K562 (cell line): ENCODE data around the gene GP1BA. TPM values are rescaled to one million over a fixed set of nuclear protein-coding genes. Genes with fewer than 3 reads are reported as not detected.

Experiments
- ATAC-seq: fragments of 200-7000 bp; cut with Tn5 transposase; 3 replicates; pipeline ENCODE4 v1.9.1; 2020; ENCODE audit warnings: moderate library complexity
- BruUV-seq: library from RNA; stranded (reverse); fragments of 400-500 nt; replicated peaks from 2 replicates; lab custom pipeline; 2021; lab: Mats Ljungman, UMichigan
- CTCF ChIA-PET: fragments of 300-600 bp; formaldehyde crosslinking; extraction: SDS; loops from one replicate; lab custom pipeline; 2021; ENCODE audit warnings: low intra/inter-chr PET ratio; lab: Yijun Ruan, JAX
- POLR2A ChIA-PET: fragments of 300-600, 350-650 bp; sonication (Branson Sonifier 250); formaldehyde crosslinking; extraction: SDS; loops from one replicate; lab custom pipeline; 2021; ENCODE audit warnings: antibody characterized with exemption, inconsistent platforms; lab: Yijun Ruan, JAX
- DNase-seq, 4 experiments: peaks; one replicate each; pipeline versions ENCODE4 v3.0.0 to v3.0.0-alpha.2; 2011 to 2018; ENCODE audit warnings: low spot score in 3 of 4, mixed read lengths in 3 of 4; ENCODE audit errors: extremely low read depth in 1 of 4
- FAIRE-seq: peaks from 2 replicates; lab custom pipeline; 2011; peaks lifted over from hg19 to GRCh38; lab: Jason Lieb, UNC
- H2AFZ ChIP-seq: 2 replicates; pipeline ENCODE4 v1.6.0; 2011; ENCODE audit warnings: low read depth, low read length, control low read depth, inconsistent platforms
- H3K27ac ChIP-seq: fragments of 200-600 bp; 3 replicates; pipeline ENCODE4 v1.8.0; 2011; ENCODE audit warnings: low read depth, mild to moderate bottlenecking, control low read depth, inconsistent platforms, low read length, moderate library complexity, mixed read lengths; ENCODE audit errors: extremely low read depth
- H3K27me3 ChIP-seq, 2 experiments: fragments of 300-600 bp in 1 of 2; 2 replicates in 1 of 2; 3 replicates in 1 of 2; pipeline versions ENCODE4 v1.6.0 to v1.8.0; 2011; ENCODE audit warnings: inconsistent platforms in 2 of 2, low read length in 2 of 2, mild to moderate bottlenecking in 1 of 2, mixed read lengths in 1 of 2, moderate library complexity in 1 of 2; ENCODE audit not compliant: control insufficient read depth in 2 of 2, insufficient read depth in 2 of 2
- H3K36me3 ChIP-seq: fragments of 300-600 bp; 3 replicates; pipeline ENCODE4 v1.8.0; 2011; ENCODE audit warnings: mild to moderate bottlenecking, low read length, inconsistent platforms; ENCODE audit not compliant: control insufficient read depth, insufficient read depth
- H3K4me1 ChIP-seq, 2 experiments: fragments of 200-600 bp in 1 of 2; replicated peaks in 1 of 2; 2 replicates in 1 of 2; 3 replicates in 1 of 2; pipeline versions ENCODE4 v1.5.1 to v1.8.0; 2011; ENCODE audit warnings: inconsistent platforms in 2 of 2, low read length in 2 of 2, mild to moderate bottlenecking in 1 of 2, mixed read lengths in 1 of 2, moderate library complexity in 1 of 2; ENCODE audit not compliant: control insufficient read depth in 2 of 2, insufficient read depth in 2 of 2
- H3K4me2 ChIP-seq: 2 replicates; pipeline ENCODE4 v1.6.1; 2011; ENCODE audit warnings: low read length, control low read depth, inconsistent platforms, mixed read lengths; ENCODE audit not compliant: insufficient read depth
- H3K4me3 ChIP-seq: fragments of 200-600 bp; sonication (generic), shearing (Covaris generic); 2 replicates; pipeline ENCODE4 v1.5.1; 2016; ENCODE audit warnings: control low read depth, inconsistent platforms
- H3K79me2 ChIP-seq: fragments of 200-600 bp; 3 replicates; pipeline ENCODE4 v1.8.0; 2011; ENCODE audit warnings: low read length, inconsistent platforms; ENCODE audit not compliant: control insufficient read depth, insufficient read depth
- H3K9ac ChIP-seq, 2 experiments: 2 replicates each; pipeline versions ENCODE4 v1.6.0 to v1.6.1; 2011; ENCODE audit warnings: low read depth in 2 of 2, low read length in 2 of 2, control low read depth in 1 of 2, inconsistent platforms in 1 of 2, mild to moderate bottlenecking in 1 of 2, mixed read lengths in 1 of 2; ENCODE audit not compliant: insufficient read depth in 1 of 2
- H3K9me1 ChIP-seq: one replicate; pipeline ENCODE4 v1.6.0; 2011; ENCODE audit warnings: inconsistent platforms, mild to moderate bottlenecking, low read length, moderate library complexity; ENCODE audit not compliant: control insufficient read depth, insufficient read depth
- H3K9me3 ChIP-seq: replicated peaks from 2 replicates; pipeline ENCODE4 v1.5.1; 2011; ENCODE audit warnings: low read depth, low read length, inconsistent platforms; ENCODE audit not compliant: control insufficient read depth, insufficient read depth
- H4K20me1 ChIP-seq: replicated peaks from 2 replicates; pipeline ENCODE4 v1.6.1; 2011; ENCODE audit warnings: low read length, inconsistent platforms, mixed read lengths; ENCODE audit not compliant: control insufficient read depth, insufficient read depth
- BDP1 ChIP-seq: IDR thresholded peaks from 3 replicates; pipeline ENCODE4 v1.6.1; 2011; ENCODE audit not compliant: insufficient read length, insufficient read depth
- E4F1 ChIP-seq: fragments of 250-450 bp; sonication (Bioruptor Pico); IDR thresholded peaks from 2 replicates; pipeline ENCODE4 v1.5.0; 2021; ENCODE audit warnings: mild to moderate bottlenecking, borderline replicate concordance
- HDGF ChIP-seq: fragments of 450-650 bp; IDR thresholded peaks from 2 replicates; pipeline ENCODE4 v1.6.1; 2016
- NFYB ChIP-seq: IDR thresholded peaks from 2 replicates; pipeline ENCODE4 v1.6.1; 2011; ENCODE audit warnings: mild to moderate bottlenecking, moderate library complexity; ENCODE audit not compliant: insufficient read length; ENCODE audit errors: extremely low read depth
- SNRNP70 ChIP-seq: fragments of 200-400 bp; formaldehyde crosslinking; optimal IDR thresholded peaks from 2 replicates; pipeline ENCODE3; 2017; ENCODE audit warnings: low read depth, low read length
- TAF15 ChIP-seq: fragments of 200-400 bp; formaldehyde crosslinking; IDR thresholded peaks from 2 replicates; pipeline ENCODE4 v1.6.1; 2017; ENCODE audit warnings: mild to moderate bottlenecking, low read depth, low read length, moderate library complexity
- ZBTB1 ChIP-seq: sonication (generic); formaldehyde crosslinking; IDR thresholded peaks from 2 replicates; pipeline ENCODE4 v1.8.1; 2023; ENCODE audit warnings: missing genetic modification reagents, low read depth, mild to moderate bottlenecking, borderline replicate concordance
- ZFX ChIP-seq: sonication (generic); formaldehyde crosslinking; IDR thresholded peaks from 2 replicates; pipeline ENCODE4 v1.8.0; 2022; ENCODE audit warnings: mild to moderate bottlenecking, missing genetic modification reagents, moderate library complexity
- ZNF280B ChIP-seq: fragments of 250-450 bp; sonication (Bioruptor Pico); IDR thresholded peaks from 2 replicates; pipeline ENCODE4 v1.5.1; 2021; ENCODE audit warnings: mild to moderate bottlenecking
- ZNF384 ChIP-seq: IDR thresholded peaks from 2 replicates; pipeline ENCODE4 v1.6.1; 2012; ENCODE audit warnings: low read depth, low read length, improper control_type of control experiment
- ZNF717 ChIP-seq: fragments of 250-450 bp; sonication (Bioruptor Pico); IDR thresholded peaks from 2 replicates; pipeline ENCODE4 v1.5.0; 2021
- WGBS: fragments of 100-300 bp; shearing (Covaris generic); methylation state at CpG from one replicate; pipeline ENCODE4 v1.1.6; 2016; ENCODE audit warnings: low coverage, mixed read lengths; ENCODE audit not compliant: insufficient coverage; ENCODE audit errors: missing lambda C conversion rate; 5-methylcytosine and 5-hydroxymethylcytosine counted together
- in situ Hi-C: fragments of 300-500 bp; cut with MboI; formaldehyde crosslinking; loops from 4 replicates; pipeline ENCODE4 v1.15.0; 2018; ENCODE audit warnings: inconsistent platforms, mixed read lengths
- intact Hi-C: fragments of 100-400 bp; cut with micrococcal nuclease; formaldehyde crosslinking; loops from 2 replicates; pipeline ENCODE4 v1.14.2; 2022
- polyA plus RNA-seq, 8 experiments: library from polyadenylated mRNA; depleted of rRNA in 4 of 8; stranded (reverse) in 5 of 8; unstranded in 3 of 8; fragments of >200 nt; fragmentation: Nextera tagmentation in 2 of 8; fragmentation: Illumina TruSeq in 1 of 8; extraction: Ambion mirVana in 2 of 8; extraction: Trizol in 1 of 8; gene quantifications; 2 replicates each; pipeline versions ENCODE4 v1.2.1 to v1.2.3, GENCODE V29; 2011 to 2014; ENCODE audit warnings: inconsistent platforms in 1 of 8, missing spikeins in 1 of 8
- total RNA-seq, 7 experiments: library from RNA; depleted of rRNA in 6 of 7; stranded (reverse); fragments of >200 nt in 6 of 7; fragmentation: Illumina TruSeq in 2 of 7; extraction: Trizol in 2 of 7; gene quantifications; 2 replicates each; pipeline versions ENCODE4 v1.2.1 to v1.2.3, GENCODE V29; 2011 to 2021; ENCODE audit warnings: low replicate concordance in 1 of 7
- TF ChIP-seq, protein P1 (sequence below): fragments of 450-650 bp; formaldehyde crosslinking; IDR thresholded peaks from 2 replicates; pipeline ENCODE4 v1.4.0; 2022; ENCODE audit warnings: missing genetic modification characterization
- TF ChIP-seq, protein P2 (sequence below): fragments of 450-650 bp; formaldehyde crosslinking; IDR thresholded peaks from 2 replicates; pipeline ENCODE4 v1.4.0; 2020; ENCODE audit warnings: mild to moderate bottlenecking, moderate library complexity

GP1BA gene
- total and polyA plus RNA-seq, 9 of the 15 experiments (the other 6 are each of a cell fraction or from before 2014, with no cell fraction given): 0.01 TPM; not detected in 8

GRCh38 chr17:4897785-4898184 lies 34.3 kb upstream of the GP1BA start:
- intact Hi-C loops (no loop called here), in situ Hi-C loops (no loop called here)
- no TSS peak for BruUV-seq
- Histone ChIP-seq H4K20me1 (no peaks in the 10 kb centered on the region), H2AFZ (no peak overlapping the region), H3K4me1 (peaks cover 7 to 28% of the 10 kb centered on the region in 2 experiments; a peak in 4 of 5 replicates), H3K4me3 (no peak overlapping the region), H3K4me2 (no peak overlapping the region), H3K9me1 (no peaks in the 10 kb centered on the region), H3K27ac (no peak overlapping the region), H3K79me2 (no peaks in the 10 kb centered on the region), H3K9me3 (no peaks in the 10 kb centered on the region), H3K9ac (no peak overlapping the region), H3K36me3 (peaks cover 39% of the 10 kb centered on the region; the same call in 2 of the 3 replicates), H3K27me3 (no peaks in the 10 kb centered on the region)
- TF ChIP-seq BDP1: no peak
- no peak for TF ChIP-seq ZNF280B (CRISPR knock-in tag)
- TF ChIP-seq, protein P1, sequence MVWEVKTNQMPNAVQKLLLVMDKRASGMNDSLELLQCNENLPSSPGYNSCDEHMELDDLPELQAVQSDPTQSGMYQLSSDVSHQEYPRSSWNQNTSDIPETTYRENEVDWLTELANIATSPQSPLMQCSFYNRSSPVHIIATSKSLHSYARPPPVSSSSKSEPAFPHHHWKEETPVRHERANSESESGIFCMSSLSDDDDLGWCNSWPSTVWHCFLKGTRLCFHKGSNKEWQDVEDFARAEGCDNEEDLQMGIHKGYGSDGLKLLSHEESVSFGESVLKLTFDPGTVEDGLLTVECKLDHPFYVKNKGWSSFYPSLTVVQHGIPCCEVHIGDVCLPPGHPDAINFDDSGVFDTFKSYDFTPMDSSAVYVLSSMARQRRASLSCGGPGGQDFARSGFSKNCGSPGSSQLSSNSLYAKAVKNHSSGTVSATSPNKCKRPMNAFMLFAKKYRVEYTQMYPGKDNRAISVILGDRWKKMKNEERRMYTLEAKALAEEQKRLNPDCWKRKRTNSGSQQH: no peak
- no peak for TF ChIP-seq ZNF717 (CRISPR knock-in tag)
- no peak for TF ChIP-seq ZFX (CRISPR knock-in tag)
- no peak for TF ChIP-seq SNRNP70
- TF ChIP-seq, protein P2, sequence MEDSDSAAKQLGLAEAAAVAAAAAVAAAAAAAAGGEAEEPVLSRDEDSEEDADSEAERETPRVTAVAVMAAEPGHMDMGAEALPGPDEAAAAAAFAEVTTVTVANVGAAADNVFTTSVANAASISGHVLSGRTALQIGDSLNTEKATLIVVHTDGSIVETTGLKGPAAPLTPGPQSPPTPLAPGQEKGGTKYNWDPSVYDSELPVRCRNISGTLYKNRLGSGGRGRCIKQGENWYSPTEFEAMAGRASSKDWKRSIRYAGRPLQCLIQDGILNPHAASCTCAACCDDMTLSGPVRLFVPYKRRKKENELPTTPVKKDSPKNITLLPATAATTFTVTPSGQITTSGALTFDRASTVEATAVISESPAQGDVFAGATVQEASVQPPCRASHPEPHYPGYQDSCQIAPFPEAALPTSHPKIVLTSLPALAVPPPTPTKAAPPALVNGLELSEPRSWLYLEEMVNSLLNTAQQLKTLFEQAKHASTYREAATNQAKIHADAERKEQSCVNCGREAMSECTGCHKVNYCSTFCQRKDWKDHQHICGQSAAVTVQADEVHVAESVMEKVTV (CRISPR knock-in tag): no peak
- no peak for TF ChIP-seq E4F1 (CRISPR knock-in tag)
- TF ChIP-seq NFYB: no peak
- TF ChIP-seq ZBTB1 (CRISPR knock-in tag): no peak
- TF ChIP-seq HDGF: no peak
- no peak for TF ChIP-seq ZNF384
- no peak for TF ChIP-seq TAF15
- ChIA-PET POLR2A (no interaction called here), CTCF (no interaction called here)
- FAIRE-seq: no peak
- ATAC-seq: no peak
- WGBS: 68% methylated on average over 3 of the region's 5 CpGs
- DNase-seq: no peak
